Loucy (cell line): ENCODE results near the gene TICAM1.
A peak's percentile ranks its signal among the peaks of the same experiment; 100 is the strongest.

Source experiments
- H2AFZ ChIP-seq: fragments of 200-600 bp; sonication (generic); 2 replicates; pipeline ENCODE4 v1.6.0; 2016; ENCODE audit warnings: antibody characterized with exemption, mild to moderate bottlenecking, low read length, moderate library complexity
- H3F3A ChIP-seq: fragments of 200-600 bp; 2 replicates; pipeline ENCODE4 v1.6.0; 2016; ENCODE audit warnings: antibody characterized with exemption, low read depth, mild to moderate bottlenecking
- H3K27me3 ChIP-seq: fragments of 200-600 bp; sonication (generic); 2 replicates; pipeline ENCODE4 v1.6.1; 2014; ENCODE audit warnings: low read length, mild to moderate bottlenecking; ENCODE audit not compliant: insufficient read depth, poor library complexity, severe bottlenecking
- H3K36me3 ChIP-seq: fragments of 200-600 bp; sonication (generic); 2 replicates; pipeline ENCODE4 v1.6.1; 2016; ENCODE audit warnings: low read length; ENCODE audit not compliant: insufficient read depth
- H3K4me1 ChIP-seq: fragments of 200-600 bp; sonication (generic); 2 replicates; pipeline ENCODE4 v1.5.1; 2014; ENCODE audit warnings: low read length, mild to moderate bottlenecking; ENCODE audit not compliant: insufficient read depth, poor library complexity, severe bottlenecking
- H3K4me2 ChIP-seq: fragments of 200-600 bp; sonication (generic); 2 replicates; pipeline ENCODE4 v1.6.0; 2014; ENCODE audit warnings: antibody characterized with exemption, low read length, low read depth, mild to moderate bottlenecking; ENCODE audit not compliant: poor library complexity, severe bottlenecking
- H3K4me3 ChIP-seq: fragments of 200-600 bp; sonication (generic); 2 replicates; pipeline ENCODE4 v1.5.1; 2014; ENCODE audit warnings: low read length, mild to moderate bottlenecking, mixed read lengths; ENCODE audit not compliant: poor library complexity, severe bottlenecking
- H3K79me2 ChIP-seq: fragments of 200-600 bp; sonication (generic); 2 replicates; pipeline ENCODE4 v1.6.1; 2014; ENCODE audit warnings: low read length; ENCODE audit not compliant: insufficient read depth
- H3K9ac ChIP-seq: fragments of 200-600 bp; sonication (generic); 2 replicates; pipeline ENCODE4 v1.6.0; 2014; ENCODE audit warnings: mild to moderate bottlenecking, low read depth, low read length, moderate library complexity; ENCODE audit not compliant: poor library complexity, severe bottlenecking
- H3K9me2 ChIP-seq: fragments of 200-600 bp; sonication (generic); replicated peaks from 2 replicates; pipeline ENCODE4 v1.6.1; 2016; ENCODE audit warnings: low read depth, low read length, mixed read lengths
- H3K9me3 ChIP-seq: fragments of 200-600 bp; sonication (generic); 2 replicates; pipeline ENCODE4 v1.6.1; 2014; ENCODE audit warnings: mild to moderate bottlenecking, antibody characterized with exemption, low read length, low read depth; ENCODE audit not compliant: insufficient read depth
- H4K20me1 ChIP-seq: fragments of 200-600 bp; sonication (generic); 2 replicates; pipeline ENCODE4 v1.6.0; 2014; ENCODE audit warnings: antibody characterized with exemption, low read length, mild to moderate bottlenecking; ENCODE audit not compliant: insufficient read depth, poor library complexity, severe bottlenecking
- EZH2phosphoT487 ChIP-seq: fragments of 200-600 bp; IDR thresholded peaks from 2 replicates; pipeline ENCODE4 v1.6.1; 2018; ENCODE audit warnings: antibody characterized with exemption, mild to moderate bottlenecking, moderate library complexity, borderline replicate concordance
- TF ChIP-seq, protein P1 (sequence below): fragments of 200-600 bp; sonication (generic); conservative IDR thresholded peaks from 2 replicates; pipeline ENCODE4 v1.5.1; 2014; ENCODE audit warnings: mild to moderate bottlenecking, antibody characterized with exemption, low read length

TICAM1 gene

GRCh38 chr19:4801085-4801619 is 30.4 kb downstream of the TICAM1 start:
- Histone ChIP-seq H3K9me3 (no peaks in the 10 kb centered on the region), H4K20me1 (no peaks in the 10 kb centered on the region), H3K36me3 (no peaks in the 10 kb centered on the region), H3F3A (no peaks in the 10 kb centered on the region), H3K79me2 (peaks cover 8% of the 10 kb centered on the region; the same call in 1 of the 2 replicates), H3K4me2 (no peak overlapping the region), H3K27me3 (no peaks in the 10 kb centered on the region), H3K4me1 (no peaks in the 10 kb centered on the region), H3K9me2 (no peaks in the 10 kb centered on the region), H2AFZ (no peak overlapping the region), H3K9ac (no peak overlapping the region), H3K4me3 (no peak overlapping the region)
- no peak for TF ChIP-seq EZH2phosphoT487
- TF ChIP-seq, protein P1, sequence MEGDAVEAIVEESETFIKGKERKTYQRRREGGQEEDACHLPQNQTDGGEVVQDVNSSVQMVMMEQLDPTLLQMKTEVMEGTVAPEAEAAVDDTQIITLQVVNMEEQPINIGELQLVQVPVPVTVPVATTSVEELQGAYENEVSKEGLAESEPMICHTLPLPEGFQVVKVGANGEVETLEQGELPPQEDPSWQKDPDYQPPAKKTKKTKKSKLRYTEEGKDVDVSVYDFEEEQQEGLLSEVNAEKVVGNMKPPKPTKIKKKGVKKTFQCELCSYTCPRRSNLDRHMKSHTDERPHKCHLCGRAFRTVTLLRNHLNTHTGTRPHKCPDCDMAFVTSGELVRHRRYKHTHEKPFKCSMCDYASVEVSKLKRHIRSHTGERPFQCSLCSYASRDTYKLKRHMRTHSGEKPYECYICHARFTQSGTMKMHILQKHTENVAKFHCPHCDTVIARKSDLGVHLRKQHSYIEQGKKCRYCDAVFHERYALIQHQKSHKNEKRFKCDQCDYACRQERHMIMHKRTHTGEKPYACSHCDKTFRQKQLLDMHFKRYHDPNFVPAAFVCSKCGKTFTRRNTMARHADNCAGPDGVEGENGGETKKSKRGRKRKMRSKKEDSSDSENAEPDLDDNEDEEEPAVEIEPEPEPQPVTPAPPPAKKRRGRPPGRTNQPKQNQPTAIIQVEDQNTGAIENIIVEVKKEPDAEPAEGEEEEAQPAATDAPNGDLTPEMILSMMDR = no peak

DNA sequence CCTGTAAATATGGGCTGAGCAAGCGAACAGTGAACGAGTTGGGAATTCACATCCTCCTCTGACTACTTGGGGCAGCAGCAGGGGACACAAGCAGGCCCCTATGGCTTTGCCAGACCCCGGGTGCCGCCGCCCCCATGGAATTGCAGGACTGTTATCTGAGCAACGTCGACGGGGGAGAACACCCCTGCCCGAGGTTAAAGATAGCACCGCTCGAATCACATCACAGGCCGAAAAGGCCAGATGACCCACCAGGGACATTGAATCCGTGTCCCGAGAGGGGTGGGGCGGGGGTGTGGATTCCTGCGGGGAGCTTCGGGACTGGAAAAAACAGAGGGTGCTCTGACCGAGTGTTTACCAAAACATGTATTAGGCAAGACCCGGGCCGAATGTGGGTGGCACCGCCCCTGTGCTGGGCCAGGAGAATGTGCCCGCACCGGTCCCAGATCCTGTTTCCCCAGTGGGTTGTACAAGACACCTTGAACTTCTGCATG is 30.9 kb downstream of the TICAM1 start:
- Histone ChIP-seq H3K9me3 (no peaks in the 10 kb centered on the region), H3K4me3 (no peak overlapping the region), H3F3A (no peaks in the 10 kb centered on the region), H3K4me1 (no peaks in the 10 kb centered on the region), H2AFZ (no peak overlapping the region), H3K9ac (no peak overlapping the region), H3K27me3 (no peaks in the 10 kb centered on the region), H3K36me3 (no peaks in the 10 kb centered on the region), H3K9me2 (no peaks in the 10 kb centered on the region), H3K4me2 (no peak overlapping the region), H3K79me2 (peaks cover 8% of the 10 kb centered on the region; the same call in 1 of the 2 replicates), H4K20me1 (no peaks in the 10 kb centered on the region)
- TF ChIP-seq EZH2phosphoT487 = no peak
- TF ChIP-seq, protein P1 = no peak

- Histone ChIP-seq H3K79me2 (peaks cover 47% of the 10 kb centered on the region), H3F3A (no peaks in the 10 kb centered on the region), H3K9me3 (no peaks in the 10 kb centered on the region), H4K20me1 (peaks cover 4% of the 10 kb centered on the region), H3K27me3 (no peaks in the 10 kb centered on the region), H3K4me3 (peak overlapping the region; percentile 8), H2AFZ (no peak overlapping the region), H3K9ac (peak overlapping the region; percentile 42), H3K4me1 (peaks cover 23% of the 10 kb centered on the region), H3K36me3 (no peaks in the 10 kb centered on the region), H3K4me2 (peak overlapping the region; percentile 88), H3K9me2 (no peaks in the 10 kb centered on the region)
- TF ChIP-seq, protein P1 = no peak
- TF ChIP-seq EZH2phosphoT487 = no peak
Measured at GRCh38 chr19:4795400-4795799, 36.1 kb downstream of the TICAM1 start.
